Activated CD4-positive, alpha-beta T cell treated with anti-CD3 and anti-CD28 coated beads, Interleukin-2, amount 50 U/mL, for 24 hours (primary cell): Measurements from ENCODE around the gene PPP1CB.
A peak's percentile ranks its signal among the peaks of the same experiment; 100 is the strongest.
"Not testable (repeated sequence)": the region's sequence is repeated elsewhere in the genome, so short reads cannot be mapped to it uniquely, and the experiment has no call there.

Experiments
- DNase-seq, 2 donors: peaks; one replicate each; pipeline ENCODE4 v3.0.0-alpha.2; 2020; ENCODE audit warnings: low read depth in 1 of 2, low spot score in 1 of 2

The PPP1CB gene

DNA sequence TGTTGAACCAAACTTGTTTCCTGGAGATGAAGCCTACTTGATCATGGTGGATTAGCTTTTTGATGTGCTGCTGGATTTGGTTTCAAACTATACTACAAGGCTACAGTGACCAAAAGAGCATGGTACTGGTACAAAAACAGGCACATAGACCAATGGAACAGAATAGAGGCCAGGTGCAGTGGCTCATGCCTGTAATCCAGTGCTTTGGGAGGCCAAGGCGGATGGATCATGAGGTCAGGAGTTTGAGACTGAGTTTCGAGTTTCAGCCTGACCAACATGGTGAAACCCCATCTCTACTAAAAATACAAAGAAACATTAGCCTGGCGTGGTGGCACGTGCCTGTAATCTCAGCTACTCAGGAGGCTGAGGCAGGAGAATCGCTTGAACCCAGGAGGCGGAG is 9.0 kb upstream of the PPP1CB start:
- not testable (repeated sequence) for DNase-seq

DNA sequence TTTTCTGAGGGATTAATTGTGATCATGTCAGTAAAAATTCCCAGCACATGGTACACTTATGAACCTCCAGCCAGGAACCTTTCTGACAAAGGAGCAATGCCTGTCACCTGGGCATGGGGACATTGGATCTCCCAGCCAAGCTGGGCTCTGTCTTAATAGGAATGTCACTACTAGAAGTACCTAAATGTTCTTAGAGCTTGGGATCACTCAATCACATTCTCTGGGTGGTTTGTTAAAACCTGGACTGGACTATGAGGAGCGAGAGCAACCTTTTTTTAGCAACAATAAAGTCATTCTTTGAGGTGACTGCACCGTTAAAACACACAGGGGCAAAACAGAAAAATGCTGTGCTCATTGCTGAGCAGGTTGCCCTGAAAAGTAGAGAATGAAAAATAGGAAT is 6.4 kb upstream of the PPP1CB start:
- no peak for DNase-seq

DNA sequence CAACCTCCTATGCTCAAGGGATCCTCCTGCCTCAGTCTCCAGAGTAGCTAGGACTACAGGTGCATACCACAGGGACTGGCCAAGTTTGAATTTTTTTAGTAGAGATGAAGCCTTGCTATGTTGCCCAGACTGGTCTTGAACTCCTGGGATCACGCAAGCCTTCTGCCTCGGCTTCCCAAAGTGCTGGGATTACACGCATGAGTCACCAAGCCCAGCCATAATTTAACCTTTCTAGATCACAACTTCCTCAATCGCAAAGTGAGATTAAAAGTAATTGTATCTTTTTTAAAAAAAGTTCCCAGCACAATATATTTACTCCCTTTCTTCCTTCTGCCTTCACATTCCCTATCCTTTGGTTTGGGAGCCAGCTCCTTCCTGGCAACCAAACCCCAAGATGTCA is 5.8 kb upstream of the PPP1CB start:
- DNase-seq: no peak

DNA sequence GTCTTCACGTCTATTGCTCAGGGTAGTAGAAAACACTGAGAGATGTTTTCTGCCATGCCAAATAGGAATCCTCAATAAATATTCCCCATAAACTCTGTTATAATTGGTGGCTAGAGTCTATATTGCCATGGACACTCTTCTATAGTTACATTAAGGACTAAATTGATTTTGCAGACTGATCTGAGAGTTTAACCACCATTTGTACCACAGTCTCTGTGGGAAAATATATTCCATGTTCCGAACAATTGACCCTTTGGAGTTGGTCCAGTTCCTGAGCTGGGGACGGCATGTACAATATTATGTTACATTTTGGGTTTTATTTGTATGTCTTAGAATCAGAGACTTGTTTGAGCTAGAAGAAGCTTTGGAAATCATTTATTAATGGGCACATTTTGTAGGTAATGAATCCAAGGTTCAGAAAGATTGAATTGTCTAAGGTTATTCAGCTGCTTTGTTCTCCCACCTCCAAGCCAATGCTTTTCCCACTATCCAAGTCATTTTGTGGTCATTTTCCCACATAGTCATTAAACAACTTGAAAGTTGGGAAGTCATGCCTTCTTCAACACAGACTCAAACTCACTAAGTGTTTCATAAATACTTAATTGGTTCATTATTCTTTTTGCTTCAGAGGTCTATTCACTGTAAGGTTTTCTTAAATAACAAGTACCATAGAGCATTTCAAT is 5.1 kb upstream of the PPP1CB start:
- no peak for DNase-seq

DNA sequence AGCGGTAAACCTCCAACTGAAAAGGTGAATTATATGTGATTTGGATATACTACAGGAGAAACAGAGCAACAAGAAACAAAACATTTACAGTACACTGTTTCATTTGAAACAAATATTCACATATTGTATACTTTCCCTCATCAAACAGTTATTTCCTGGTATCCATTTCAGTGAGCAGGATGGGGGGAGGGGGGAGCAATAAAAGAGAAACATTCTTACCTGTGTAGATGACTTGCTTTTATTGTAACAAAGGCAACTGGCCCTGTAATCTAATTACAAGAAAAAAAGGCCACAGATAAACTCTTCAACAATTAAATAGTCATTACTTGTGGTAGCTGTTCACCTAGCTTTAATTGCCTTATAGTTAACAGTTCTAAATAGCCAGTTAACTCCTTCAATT is 3.9 kb upstream of the PPP1CB start:
- DNase-seq: no peak

DNA sequence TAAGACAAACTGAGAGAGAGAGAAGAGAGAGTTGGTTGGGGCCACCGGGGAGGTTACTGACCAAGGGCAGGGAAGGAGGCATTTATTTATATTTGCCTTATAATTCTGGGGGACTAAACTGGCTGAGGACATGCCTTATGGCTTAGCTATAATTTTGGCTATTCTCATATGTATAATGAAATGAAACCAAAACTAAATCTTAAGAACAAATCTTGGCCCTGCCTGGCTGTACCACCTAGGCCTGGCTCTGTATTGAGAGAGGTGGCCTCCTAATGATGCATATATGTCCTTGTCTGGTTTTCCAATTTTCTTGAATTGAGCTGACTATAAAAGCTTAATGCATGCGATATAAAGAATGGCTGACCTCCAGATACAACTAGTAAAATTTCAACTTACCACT is 3.5 kb upstream of the PPP1CB start:
- DNase-seq: no peak

DNA sequence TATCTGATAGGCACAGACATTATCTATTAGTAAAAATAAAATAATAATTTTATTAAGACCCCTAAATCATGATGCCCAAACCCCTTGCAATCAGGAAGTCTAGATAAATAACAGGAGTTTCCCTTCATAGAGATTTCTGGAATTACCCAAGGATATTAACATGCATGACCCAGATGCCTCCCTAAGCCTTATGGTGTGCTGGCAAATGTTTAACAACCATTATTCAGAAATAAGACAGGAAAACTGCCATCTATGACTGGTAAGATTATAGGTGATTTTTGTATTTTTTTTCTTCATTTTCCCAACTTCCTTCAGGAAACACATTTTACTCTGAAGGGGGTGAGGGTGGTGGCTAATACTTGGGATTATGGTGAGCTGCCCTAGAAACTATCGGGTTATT is 2.7 kb upstream of the PPP1CB start:
- no peak for DNase-seq

DNA sequence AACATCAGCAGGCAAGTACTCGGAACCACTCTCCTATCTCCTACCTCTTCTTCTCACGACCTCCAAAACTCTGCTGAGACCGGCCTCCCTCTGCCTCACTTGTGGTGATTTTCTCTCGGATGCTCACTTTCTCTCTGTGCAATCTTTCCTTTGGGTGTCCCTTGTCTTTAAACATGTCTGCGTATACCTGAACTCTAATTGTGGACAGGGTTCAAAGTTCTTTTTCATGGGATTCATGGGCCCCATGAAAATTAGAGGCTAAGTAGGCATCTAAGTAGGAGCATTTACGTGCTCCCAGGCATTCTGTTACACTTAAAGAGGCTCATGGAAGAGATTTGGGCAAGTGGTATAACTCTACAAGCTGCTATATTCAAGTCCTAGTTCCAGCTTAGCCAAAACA is 2.1 kb upstream of the PPP1CB start:
- no peak for DNase-seq

DNA sequence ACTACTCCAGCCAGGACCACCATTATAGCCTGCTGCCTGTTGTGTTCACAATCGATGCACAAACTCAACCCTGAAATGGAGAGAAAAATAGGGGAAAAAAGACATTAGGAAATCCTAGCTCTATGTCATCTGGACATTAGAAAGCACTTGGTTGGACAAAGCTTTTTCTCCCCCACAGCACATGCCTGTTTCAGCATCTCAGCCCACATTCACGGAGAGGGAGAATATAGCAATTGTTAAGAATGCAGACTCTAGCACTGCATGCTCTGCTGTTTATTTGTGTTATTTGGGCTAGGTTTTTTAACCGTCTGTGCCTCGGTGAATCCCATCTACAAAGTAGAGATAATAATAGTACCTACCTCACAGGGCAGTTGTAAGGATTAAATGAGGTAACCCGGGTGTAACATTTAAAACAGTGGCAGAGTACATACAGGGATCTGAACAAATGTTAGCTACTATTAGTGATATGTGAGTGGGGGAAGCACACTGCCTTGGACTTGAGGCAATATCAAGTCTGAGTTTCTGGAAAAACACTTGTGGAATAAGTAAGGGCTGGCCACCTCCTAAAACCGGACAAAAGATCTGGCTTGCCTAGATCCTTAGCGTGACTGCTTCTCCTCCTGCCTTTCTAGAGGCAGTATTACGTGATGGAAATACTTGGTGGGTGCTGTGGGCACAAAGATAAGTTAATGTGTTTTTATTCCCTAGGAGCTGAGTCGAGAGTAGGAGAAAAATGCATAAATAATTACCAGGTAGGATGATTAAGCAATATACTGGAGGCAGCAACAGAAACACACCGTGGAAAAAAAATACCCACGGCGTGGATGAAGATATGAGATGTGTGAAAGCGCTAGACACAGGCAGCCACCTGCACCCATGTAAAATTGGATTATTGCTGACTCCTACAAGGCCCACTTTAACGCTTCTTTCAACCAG is 1.0 kb upstream of the PPP1CB start:
- peak in 1 of 2 donors; percentile 40 for DNase-seq

DNA sequence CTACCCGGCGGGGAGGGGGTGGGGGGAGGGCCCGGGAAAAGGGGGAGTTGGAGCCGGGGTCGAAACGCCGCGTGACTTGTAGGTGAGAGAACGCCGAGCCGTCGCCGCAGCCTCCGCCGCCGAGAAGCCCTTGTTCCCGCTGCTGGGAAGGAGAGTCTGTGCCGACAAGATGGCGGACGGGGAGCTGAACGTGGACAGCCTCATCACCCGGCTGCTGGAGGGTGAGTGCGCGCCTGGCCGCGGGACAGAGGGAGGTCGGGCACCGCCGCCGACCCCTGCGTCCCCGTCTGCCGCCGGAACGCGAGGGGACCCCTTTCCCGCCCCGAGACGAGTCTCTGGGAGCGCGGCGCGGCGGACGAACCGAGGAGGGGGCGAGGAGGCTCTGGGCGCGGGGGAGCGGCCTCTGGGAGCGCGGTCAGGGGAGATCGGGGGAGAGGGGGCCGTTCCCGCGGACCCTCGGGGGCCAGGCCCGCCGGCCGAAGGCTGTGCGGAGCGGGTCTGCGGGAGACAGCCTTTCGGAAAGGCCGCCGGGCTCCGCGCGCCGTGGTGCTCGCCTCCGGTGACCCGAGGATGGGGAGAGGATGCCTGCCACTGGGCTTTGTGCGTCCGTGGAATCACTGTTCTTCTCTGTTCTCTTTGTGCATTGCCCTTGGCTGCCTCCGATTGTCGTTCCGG is 463 bp downstream of the PPP1CB start:
- DNase-seq: no peak

DNA sequence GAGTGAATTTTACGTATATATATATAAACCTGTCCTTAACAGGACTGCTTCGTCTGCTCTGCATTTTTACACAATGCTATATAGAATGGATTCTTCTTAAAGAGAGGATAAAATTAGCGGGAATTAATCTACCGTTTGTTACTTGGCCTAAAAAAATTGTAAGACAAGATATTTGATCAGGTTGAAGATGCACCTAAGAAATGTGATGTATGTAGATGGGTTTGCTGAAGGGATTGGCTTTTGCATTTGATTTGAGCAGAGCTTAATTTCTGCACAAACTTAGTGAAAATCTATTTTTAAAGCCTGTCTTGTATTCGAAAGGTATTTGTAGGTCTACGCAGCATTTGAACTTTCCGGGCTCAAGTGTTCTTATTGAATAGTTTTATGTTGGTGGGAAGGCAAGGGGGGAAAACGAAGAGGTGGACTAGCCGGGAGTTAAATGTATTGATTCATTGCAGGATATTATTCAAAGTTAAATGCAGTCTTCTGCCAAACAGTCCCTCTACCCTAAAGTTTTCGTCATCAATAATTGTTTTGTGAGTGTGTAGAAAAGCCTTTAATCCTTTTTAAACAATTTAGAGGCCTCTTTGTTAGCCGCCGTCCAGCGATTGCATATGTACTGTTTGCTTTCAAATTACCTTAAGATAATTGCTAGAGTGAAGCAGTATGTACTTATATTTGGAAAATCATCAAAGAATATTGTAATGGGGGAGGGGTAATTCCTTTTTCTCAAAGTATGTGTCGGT is 1.2 kb downstream of the PPP1CB start:
- DNase-seq: no peak

DNA sequence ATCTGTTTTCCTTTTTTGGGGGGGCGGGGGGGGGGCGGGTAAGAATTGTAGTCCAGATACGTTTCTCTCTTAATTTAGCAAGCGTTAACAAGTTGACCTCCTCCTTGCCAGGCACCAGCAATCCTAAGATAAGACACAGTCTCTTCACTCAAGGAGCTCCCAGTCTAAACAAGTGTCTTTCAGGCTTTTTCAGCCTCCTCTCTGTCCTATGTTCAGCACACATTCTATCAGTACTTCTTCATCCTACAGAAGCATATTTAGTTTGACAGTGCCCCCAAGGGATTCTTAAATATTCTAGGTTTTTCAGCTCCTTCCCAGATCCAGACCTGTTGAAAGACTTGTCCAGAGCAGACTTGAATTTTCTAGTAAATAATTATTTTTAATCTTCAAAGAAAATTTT is 2.7 kb downstream of the PPP1CB start:
- DNase-seq: no peak

DNA sequence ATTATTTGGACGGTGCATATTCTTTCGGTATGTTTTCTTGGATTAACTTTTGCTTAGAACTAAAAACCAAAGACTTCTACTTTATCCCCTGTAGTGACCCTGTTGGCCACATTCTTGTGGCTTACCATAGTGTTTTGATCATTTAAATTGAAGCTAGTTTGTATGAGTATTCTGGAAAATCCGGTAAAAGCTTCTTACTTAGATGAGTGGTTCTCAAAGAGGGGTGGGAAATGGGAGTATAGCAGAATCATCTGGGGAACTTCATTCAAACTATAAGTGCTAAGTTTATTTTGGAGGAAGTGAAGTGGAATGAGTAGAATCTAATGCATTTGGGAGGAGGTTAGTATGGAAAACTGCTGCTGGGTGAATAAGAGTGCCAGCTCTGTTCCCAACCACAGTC is 3.8 kb downstream of the PPP1CB start:
- DNase-seq: no peak

DNA sequence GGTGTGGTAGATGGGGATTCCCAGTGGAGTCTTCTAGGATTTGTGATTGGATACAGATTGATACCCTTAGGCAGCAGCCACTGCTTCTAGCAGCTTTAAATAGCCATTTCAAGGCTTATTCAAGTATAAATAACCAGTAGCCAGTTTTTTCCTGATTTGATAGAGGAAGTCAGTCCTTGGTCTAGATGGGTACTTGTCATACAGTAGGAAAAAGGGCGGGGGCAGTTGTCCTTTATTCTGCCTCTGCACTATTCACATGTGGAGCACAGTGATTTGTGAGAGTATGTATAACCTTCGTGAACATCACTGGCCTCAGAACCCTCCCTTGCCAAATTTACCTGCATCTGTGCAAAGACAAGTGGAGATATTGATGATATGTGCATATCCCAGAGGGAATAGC is 6.8 kb downstream of the PPP1CB start:
- DNase-seq: no peak

DNA sequence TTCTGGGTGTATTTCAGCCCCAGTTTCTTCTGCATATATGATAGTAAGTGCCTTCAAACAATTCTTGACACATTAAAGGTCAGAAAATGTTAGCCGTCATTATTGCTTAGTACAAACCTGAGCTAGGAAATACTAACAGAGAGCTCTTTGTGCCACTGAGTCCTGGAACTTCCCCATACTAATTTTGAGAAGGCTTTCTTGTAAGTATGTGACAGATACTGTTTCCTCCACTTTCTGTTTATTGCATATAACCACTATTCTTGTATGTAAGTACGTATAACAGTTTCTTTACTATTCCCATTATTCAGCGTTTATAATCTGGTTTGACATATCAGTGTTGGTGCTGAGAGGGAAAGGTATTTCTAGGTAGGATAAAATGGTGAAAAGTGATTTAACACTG is 9.8 kb downstream of the PPP1CB start:
- DNase-seq: no peak

DNA sequence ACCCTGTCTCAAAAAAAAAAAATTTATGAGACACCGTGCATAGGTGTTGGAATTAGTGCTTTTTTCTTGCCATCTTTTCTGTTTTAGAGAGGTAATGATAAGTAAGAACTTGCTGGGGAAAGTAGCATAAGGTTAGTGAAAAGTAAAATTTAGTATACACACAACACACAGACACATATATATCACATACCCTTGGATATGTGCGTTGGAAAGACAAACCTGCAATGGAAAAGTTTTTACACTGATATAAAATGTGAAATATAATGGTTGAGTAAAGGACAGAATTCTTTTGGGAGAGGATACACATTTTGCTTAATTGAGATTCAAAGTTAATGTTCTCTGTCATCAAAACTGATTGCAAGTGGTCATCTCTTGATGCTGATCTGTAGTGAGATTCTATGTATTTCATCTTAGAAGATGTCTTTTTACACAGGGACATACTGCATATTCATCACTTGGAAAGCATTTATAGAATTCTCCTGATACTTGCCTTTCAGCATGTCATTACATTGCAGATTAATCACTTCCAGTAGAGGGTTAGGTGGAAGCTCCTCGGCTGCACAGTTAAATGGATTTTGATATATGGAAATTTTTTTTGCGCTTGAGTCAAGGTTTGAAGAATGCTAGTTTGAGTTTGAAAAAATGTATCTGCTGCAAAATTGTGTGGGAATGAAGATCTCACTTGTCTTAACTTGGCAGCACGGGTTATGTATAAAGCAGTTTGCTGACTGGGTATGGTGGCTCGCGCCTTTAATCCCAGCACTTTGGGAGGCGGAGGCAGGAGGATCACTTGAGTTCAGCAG is 13.5 kb downstream of the PPP1CB start:
- DNase-seq: no peak

DNA sequence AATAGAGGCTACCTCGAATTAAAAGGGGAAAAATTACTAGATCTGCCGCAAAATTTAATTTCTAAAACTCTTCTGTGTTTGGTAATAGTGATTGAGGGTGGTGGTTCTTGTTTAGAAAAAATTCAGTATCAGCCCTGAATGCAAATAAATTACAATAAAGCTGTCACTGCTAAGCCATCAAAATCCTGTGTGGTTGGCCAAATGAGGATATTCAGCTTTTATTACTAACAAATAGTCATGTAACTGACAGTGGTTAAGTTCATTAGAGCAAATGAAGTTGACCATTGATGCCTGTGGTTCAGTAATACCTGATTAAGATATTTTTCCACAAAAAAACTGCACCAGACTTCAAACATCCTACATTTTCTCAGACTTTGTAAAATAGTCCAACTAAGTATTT is 14.4 kb downstream of the PPP1CB start:
- DNase-seq: no peak

DNA sequence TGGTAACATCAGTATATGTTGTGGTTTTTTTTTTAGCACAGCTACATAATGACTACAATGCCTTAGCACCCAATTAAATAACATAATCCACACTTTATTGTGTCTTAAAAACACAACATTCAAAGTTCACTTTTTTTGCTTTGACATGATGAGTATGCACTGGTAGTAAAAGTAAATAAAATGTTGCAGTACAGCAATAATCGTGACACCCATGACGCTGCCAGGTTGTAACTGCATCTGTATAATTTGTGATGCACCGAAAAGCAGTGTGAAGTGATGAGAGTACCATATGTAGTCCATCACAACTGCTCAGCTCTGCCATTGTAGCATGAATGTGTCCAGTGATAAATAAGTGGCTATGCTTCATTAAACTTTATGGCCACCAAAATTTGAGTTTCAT is 15.7 kb downstream of the PPP1CB start:
- DNase-seq: no peak

DNA sequence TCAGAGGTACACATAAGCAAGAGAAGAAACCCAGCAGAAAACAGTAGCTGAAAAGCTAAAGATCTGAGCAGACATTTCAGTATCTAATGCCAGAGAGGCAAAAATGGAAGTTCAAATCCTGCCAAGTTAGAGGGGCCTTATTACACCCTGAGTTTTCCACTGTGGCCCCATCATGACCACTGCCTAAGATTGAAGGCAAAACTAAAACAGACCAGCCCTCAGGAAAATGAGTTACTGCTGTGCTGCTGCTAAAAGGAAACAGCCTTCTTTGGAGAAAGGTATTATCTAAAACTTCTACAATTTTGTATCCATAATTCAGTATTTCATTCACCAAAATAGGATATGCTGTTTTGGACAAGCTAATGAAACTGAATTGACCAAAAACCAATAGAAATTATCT is 16.8 kb downstream of the PPP1CB start:
- DNase-seq: no peak

DNA sequence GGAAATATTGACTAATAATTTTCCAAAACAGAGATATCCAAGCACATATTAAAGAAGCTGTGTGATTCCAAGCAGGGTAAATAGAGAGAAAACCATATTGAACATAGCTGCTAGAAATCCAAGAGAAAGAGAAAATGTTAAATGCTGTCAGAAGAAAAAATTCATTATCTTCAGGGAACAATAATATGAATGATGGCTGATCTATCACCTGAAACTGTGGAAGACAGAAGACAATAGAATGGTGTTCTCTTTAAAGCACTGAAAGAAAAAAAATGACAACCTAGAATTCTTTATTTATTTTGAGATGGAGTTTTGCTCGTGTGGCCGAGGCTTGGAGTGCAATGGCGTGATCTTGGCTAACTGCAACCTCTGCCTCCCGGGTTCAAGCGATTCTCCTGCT is 17.3 kb downstream of the PPP1CB start:
- DNase-seq: no peak

DNA sequence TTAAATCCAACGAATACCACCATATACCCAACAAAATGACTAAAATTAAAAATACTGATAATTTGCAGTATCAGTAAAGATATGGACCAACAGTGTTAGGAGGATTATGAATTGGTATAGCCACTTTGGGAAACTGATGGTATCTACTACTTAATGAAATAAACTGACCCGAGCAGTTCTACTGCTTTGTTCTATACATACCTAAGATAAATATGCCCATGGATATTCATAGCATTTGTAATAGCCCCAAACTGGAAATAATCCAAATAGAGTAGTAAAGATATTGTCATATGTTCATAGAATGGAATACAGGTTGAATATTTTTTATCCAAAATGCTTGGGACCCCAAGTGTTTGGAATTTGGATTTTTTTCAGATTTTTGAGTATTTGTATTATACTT is 20.7 kb downstream of the PPP1CB start:
- no peak for DNase-seq
